RKO (cell line): ENCODE measurements around the gene ARHGAP9.

Experiments
- DNase-seq: peaks from one replicate; pipeline ENCODE4 v3.0.0-alpha.2; 2016; ENCODE audit warnings: low spot score

ARHGAP9 gene

DNA sequence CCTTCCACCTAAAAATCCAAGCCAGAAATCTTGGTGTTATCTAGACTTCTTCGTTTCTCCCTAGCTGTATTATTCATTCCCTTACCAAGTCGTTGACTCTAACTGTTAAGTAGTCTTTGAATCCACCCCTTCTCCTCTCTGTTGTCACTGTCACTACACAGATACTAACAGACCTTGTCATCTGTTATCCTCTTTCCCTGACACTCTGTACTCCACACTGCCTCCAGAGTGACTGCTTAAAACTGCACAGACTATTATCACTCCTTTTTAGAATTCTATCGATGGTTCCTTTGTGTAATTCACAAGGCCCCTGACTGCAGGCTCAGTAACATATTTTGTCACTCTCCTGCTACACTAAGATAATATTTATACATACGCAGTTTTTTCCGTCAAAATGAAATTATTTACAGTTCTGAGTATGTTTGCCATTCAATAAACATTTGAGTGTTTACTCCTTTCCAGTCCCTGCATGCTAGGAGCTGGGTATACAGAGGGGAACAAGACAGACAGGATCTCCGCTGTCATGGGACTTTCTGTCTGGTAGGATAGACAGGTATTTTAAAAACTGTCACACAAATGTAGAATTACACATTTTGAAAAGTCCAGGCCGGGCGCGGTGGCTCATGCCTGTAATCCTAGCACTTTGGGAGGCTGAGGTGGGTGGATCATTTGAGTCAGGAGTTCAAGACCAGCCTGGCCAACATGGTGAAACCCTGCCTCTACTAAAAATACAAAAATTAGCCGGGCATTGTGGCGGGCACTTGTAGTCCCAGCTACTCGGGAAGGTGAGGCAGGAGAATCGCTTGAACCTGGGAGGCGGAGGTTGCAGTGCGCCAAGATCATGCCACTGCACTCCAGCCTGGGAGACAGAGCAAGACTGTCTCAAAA, 12.0 kb upstream of the ARHGAP9 start:
- peak; percentile 69 for DNase-seq

GRCh38 chr12:57490126-57490525, 10.5 kb upstream of the ARHGAP9 start:
- no peak for DNase-seq

GRCh38 chr12:57489157-57489641, 9.5 kb upstream of the ARHGAP9 start:
- DNase-seq = peak; percentile 59

GRCh38 chr12:57488402-57489156, 8.9 kb upstream of the ARHGAP9 start:
- DNase-seq = no peak

DNA sequence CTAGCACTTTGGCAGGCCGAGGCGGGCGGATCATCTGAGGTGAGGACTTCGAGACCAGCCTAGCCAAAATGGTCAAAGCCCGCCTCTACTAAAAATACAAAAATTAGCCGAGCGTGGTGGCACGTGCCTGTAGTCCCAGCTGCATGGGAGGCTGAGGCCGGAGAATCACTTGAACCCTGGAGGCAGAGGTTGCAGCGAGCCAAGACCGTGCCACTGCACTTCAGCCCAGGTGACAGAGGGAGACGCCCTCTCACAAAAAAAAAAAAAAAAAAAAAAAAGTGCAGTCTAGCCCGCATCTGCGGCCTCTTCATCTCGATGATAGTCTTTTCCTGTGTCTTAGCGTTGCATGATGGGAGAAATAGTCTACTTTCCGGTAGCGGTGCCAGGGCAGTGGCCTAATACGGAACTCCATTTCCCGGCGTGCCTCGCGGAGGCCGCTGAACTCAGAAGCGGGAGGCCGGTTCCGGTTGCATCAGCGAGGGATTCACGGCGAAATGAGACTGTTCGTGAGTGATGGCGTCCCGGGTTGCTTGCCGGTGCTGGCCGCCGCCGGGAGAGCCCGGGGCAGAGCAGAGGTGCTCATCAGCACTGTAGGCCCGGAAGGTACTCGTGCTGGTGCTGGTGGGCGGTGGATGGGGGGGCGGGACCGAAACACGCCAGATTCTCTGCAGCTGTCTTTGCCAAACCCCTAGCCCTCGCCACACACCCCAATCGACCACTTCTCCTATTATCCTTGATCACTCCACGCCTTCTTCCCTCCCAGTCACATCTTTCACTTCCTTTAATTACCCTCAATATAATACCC, 8.1 kb upstream of the ARHGAP9 start, which contains the start of gene MARS1:
MARS1 (plus strand) TSS at position 472 of the 805 bp plus-strand sequence; CDS start at position 495, 23 bp downstream.
- DNase-seq = peak; percentile 98

GRCh38 chr12:57487055-57487596, 7.5 kb upstream of the ARHGAP9 start:
- DNase-seq = no peak

DNA sequence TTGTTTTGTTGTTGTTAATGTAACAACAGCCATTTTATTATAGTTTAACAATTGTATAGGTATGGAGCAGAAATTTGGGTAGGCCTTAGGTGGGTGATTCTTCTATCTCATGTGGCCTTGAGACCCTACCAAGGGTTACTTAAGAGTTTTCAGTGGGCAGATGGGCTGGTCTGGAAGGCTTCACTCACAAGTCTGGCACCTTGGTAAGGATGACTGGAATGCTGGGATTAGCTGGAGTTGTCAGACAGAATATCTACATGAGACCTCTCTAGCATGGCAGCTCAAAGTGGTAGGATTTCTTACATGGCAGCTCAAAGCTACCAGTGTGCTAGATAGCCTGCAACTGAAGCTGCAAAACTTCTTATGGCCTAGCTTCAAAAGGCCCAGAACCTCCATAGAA, 6.0 kb upstream of the ARHGAP9 start:
- no peak for DNase-seq

GRCh38 chr12:57483466-57483865, 3.8 kb upstream of the ARHGAP9 start:
- no peak for DNase-seq

GRCh38 chr12:57481671-57482070, 2.0 kb upstream of the ARHGAP9 start:
- no peak for DNase-seq

DNA sequence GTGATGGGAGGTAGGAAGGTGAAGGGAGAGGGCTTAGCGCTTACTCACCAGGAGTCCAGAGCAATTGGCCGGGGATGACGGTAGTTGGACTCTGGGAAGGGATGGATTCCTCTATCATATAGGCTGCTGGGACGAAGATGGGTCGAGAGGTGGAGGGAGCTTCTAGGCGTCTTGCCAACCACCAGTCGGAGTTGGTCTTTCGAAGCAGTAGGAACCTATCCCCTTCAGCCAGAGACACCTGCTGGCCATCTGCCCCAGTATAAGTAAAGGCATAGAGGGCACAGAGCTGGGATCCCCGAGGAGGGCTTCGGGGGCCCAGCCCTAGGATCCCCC, 657 bp downstream of the ARHGAP9 start:
- no peak for DNase-seq

GRCh38 chr12:57477710-57478681, 1.7 kb downstream of the ARHGAP9 start:
- no peak for DNase-seq

DNA sequence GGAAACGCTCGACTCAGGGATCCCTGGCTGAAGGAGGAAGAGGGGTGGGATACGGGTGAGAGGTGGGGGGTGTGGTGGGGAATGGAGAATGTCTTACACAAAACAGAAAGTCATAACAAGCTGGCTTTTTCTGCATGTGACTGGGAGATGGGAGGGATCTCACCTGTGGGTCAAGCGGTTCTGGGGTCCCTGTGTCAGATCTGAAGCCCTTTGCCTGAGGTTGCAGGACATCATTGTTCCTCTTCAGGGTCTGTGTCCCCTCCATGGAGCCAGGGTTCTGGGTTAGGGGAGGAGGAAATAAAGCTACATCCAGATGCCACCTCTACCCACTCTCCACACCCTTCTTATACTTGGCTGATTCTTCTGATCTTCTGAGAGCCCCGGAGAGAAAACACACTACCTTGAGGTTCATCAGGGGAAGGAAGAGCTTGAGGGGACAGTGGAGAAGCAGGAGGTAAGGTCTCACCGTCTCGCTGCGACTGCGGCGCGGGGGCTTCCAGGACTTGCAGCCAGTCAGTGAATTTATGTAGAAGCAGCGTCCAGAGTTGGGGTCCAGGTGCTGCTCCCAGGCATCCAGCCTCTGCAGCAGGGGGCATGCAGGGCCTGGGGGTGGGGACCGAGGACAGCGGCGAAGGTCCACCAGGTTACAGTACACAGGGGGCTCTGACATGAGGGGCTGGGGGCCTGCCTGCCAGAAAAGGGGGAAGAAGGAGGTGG, 2.5 kb downstream of the ARHGAP9 start:
- no peak for DNase-seq

DNA sequence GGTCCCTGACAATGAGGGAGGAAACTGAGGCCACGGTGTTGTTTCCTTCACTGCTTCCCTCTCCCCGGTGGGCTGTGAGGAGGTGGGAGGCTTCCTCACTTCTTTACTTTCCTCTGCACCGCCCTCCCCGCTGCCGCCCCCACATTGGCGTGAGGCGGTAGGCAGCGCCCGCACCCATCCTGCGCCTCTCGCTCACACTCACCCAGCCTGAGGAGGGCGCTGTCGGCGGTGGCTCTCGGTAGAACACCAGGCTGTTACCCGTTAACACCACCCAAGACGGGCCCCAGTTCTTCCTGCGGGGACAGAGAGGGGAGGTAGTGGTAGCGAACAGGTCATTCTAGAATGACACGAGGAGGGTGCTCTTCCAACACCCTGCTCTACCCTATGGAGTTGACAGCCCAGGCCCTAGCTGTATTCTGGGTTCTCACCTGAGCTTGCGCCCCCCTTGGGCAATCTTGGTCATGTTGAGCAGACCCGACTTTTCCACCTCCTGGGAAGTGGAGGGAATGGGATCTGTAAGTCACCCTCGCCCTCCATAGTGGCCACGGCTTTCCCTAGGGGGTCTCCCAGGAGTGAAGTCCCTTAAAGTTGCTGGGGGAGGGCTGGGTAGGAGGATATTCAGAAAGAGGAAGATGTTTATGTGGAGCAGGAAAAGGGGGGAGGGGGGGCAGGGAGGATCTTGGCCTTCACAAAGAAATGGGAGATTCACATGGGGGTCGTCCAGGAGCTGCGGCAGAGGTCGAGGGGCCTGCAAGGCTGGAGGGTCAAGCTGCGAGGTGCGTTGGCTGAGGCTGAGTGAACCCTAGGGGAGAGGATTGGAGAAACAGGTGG, 3.3 kb downstream of the ARHGAP9 start:
- no peak for DNase-seq

- no peak for DNase-seq
These were observed 4.2 kb downstream of the ARHGAP9 start for GRCh38 chr12:57475271-57476161.

GRCh38 chr12:57474862-57475261, 4.8 kb downstream of the ARHGAP9 start:
- DNase-seq = no peak

DNA sequence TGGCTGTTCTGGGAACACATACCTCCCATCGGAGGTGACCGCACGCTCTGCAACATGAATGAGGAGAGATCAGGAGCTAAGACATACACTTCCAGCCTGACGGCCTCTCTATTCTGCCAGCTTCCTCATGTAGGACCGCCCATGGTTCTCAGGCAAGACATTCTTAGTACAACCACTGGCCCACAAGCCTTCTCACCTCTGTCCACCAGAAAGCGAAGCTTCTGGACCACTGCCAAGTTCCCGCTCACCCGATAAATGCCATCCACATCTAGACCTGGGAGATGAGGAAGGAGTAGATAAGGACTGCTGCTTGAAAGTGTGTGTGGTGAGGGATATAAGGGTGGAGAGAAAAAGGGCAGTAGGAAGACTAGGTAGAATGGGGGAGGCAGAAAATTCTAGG, 5.2 kb downstream of the ARHGAP9 start:
- DNase-seq = no peak

DNA sequence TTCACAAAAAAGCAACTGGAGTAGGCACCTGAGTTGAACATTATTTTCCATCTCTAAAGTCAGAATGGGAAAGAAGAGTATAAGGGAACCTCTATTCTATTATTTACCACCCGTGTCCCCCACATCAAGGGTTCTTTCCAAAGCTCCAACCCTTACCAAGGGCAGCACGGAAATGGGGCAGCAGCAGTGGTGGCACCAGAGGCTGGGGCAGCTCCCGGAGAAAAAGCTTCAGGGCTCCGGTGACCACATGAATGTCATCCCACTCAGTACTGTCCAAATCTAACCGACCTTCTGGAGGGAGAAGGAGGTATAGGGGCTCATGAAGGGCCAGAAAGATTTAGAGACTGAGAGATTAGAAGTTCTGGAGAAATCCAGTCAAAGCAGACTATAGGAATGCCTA, 5.8 kb downstream of the ARHGAP9 start:
- no peak for DNase-seq

DNA sequence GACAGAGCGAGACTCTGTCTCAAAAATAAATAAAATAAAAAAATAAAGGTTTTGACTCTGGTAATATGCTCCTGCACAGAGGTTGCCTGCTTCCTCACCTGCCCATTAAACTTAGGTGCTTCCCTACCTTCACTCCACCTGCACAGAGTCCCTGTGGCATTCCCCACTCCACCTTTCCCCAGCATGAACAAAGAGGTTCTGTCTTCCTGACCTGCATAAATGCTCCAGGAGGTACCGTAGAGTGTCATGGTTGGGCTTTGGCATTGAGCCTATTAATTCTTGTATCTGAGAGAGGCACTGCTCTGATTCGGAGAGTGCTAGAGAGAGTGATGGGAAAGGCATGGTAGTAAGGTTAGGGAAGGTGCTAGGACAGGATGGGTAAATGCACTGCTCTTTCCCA, 6.3 kb downstream of the ARHGAP9 start:
- DNase-seq = no peak
